B cell (primary cell): Measurements from ENCODE around the gene TSPAN17. TPM values are rescaled to one million over a fixed set of nuclear protein-coding genes. Genes with fewer than 3 reads are reported as not detected.

ENCODE experiments used
- ATAC-seq: fragments of 200-7000 bp; cut with Tn5 transposase; one replicate; pipeline ENCODE4 v1.10.0; 2021; ENCODE audit warnings: low read depth, mild to moderate bottlenecking, moderate number of reproducible peaks, moderate library complexity
- CTCF ChIA-PET: fragments of 350-600 bp; sonication (Branson Sonifier 250); formaldehyde crosslinking; loops from one replicate; lab custom pipeline; 2021; ENCODE audit warnings: antibody characterized with exemption, inconsistent platforms; lab: Charles Lee
- POLR2A ChIA-PET: fragments of 350-600 bp; sonication (Branson Sonifier 250); formaldehyde crosslinking; loops from one replicate; lab custom pipeline; 2021; ENCODE audit warnings: antibody characterized with exemption; lab: Charles Lee
- DNase-seq: peaks from one replicate; pipeline ENCODE4 v3.0.0; 2013
- H2AFZ ChIP-seq: 2 replicates; pipeline ENCODE4 v1.6.1; 2012; ENCODE audit warnings: mild to moderate bottlenecking, low read depth, low read length; ENCODE audit not compliant: insufficient read depth, poor library complexity, severe bottlenecking
- H3K27ac ChIP-seq, 2 donors: 1 replicate in 1 of 2; 2 replicates in 1 of 2; pipeline ENCODE4 v1.5.1; 2012 to 2013; ENCODE audit warnings: low read length in 2 of 2, mild to moderate bottlenecking in 2 of 2, moderate library complexity in 1 of 2
- H3K27me3 ChIP-seq, 4 experiments: fragments of 200-600 bp in 1 of 4; sonication (generic) in 1 of 4; replicated peaks in 1 of 4; 1 replicate in 2 of 4; 2 replicates in 2 of 4; pipeline versions ENCODE4 v1.6.1 to v1.7.0; 2013 to 2016; ENCODE audit warnings: low read length in 3 of 4, mild to moderate bottlenecking in 2 of 4, mixed read lengths in 1 of 4, moderate library complexity in 1 of 4; ENCODE audit not compliant: insufficient read depth in 4 of 4, control insufficient read depth in 3 of 4; ENCODE audit errors: control extremely low read depth in 1 of 4
- H3K36me3 ChIP-seq, 2 experiments: replicated peaks in 1 of 2; 1 replicate in 1 of 2; 2 replicates in 1 of 2; pipeline versions ENCODE4 v1.6.1 to v1.7.1; 2013; ENCODE audit warnings: low read length in 1 of 2; ENCODE audit not compliant: insufficient read depth in 2 of 2, control insufficient read depth in 1 of 2; ENCODE audit errors: control extremely low read depth in 1 of 2, extremely low read depth in 1 of 2
- H3K4me1 ChIP-seq, 2 donors: fragments of 200-600 bp in 1 of 2; sonication (generic) in 1 of 2; 1 replicate in 1 of 2; 2 replicates in 1 of 2; pipeline versions ENCODE4 v1.5.1 to v1.6.1; 2013 to 2017; ENCODE audit warnings: low read length in 2 of 2; ENCODE audit not compliant: control insufficient read depth in 2 of 2, insufficient read depth in 2 of 2
- H3K4me2 ChIP-seq: replicated peaks from 2 replicates; pipeline ENCODE3; 2012; ENCODE audit warnings: mild to moderate bottlenecking, low read depth, low read length; ENCODE audit not compliant: poor library complexity, severe bottlenecking
- H3K4me3 ChIP-seq, 5 experiments: fragments of 200-600 bp in 1 of 5; sonication (generic) in 1 of 5; 1 replicate in 3 of 5; 2 replicates in 2 of 5; pipeline versions ENCODE4 v1.5.1 to v1.7.0; 2011 to 2016; ENCODE audit warnings: low read length in 4 of 5, mild to moderate bottlenecking in 4 of 5, low read depth in 2 of 5, control low read depth in 1 of 5, moderate library complexity in 1 of 5; ENCODE audit not compliant: insufficient read depth in 1 of 5; ENCODE audit errors: control extremely low read depth in 1 of 5, extremely low read depth in 1 of 5
- H3K79me2 ChIP-seq: fragments of 200-600 bp; sonication (generic); one replicate; pipeline ENCODE4 v1.6.0; 2016; ENCODE audit warnings: low read length; ENCODE audit not compliant: control insufficient read depth, insufficient read depth
- H3K9ac ChIP-seq: fragments of 200-600 bp; sonication (generic); 2 replicates; pipeline ENCODE4 v1.6.1; 2017; ENCODE audit warnings: mild to moderate bottlenecking, low read length, moderate library complexity
- H3K9me3 ChIP-seq, 3 donors: one replicate each; pipeline versions ENCODE4 v1.6.1 to v1.7.1; 2013; ENCODE audit warnings: low read length in 2 of 3; ENCODE audit not compliant: control insufficient read depth in 2 of 3, insufficient read depth in 1 of 3; ENCODE audit errors: control extremely low read depth in 1 of 3
- H4K20me1 ChIP-seq: 2 replicates; pipeline ENCODE4 v1.6.0; 2012; ENCODE audit warnings: mild to moderate bottlenecking, low read length; ENCODE audit not compliant: insufficient read depth, control insufficient read depth, poor library complexity, severe bottlenecking
- H3K27ac Mint-ChIP-seq: one replicate; pipeline ENCODE4 v1.8.0; 2021; ENCODE audit warnings: mixed read lengths
- H3K27me3 Mint-ChIP-seq: one replicate; pipeline ENCODE4 v1.8.0; 2021; ENCODE audit warnings: mixed read lengths
- H3K4me1 Mint-ChIP-seq: one replicate; pipeline ENCODE4 v1.8.0; 2021; ENCODE audit warnings: mixed read lengths
- H3K4me3 Mint-ChIP-seq: one replicate; pipeline ENCODE4 v1.8.0; 2021; ENCODE audit warnings: mixed read lengths
- H3K9me3 Mint-ChIP-seq: one replicate; pipeline ENCODE4 v1.8.0; 2022; ENCODE audit warnings: mixed read lengths; ENCODE audit not compliant: insufficient read depth
- CTCF ChIP-seq: fragments of 200-600 bp; IDR thresholded peaks from one replicate; pipeline ENCODE4 v1.8.0; 2022; ENCODE audit warnings: antibody characterized with exemption, mild to moderate bottlenecking
- EZH2 ChIP-seq: IDR thresholded peaks from 2 replicates; pipeline ENCODE4 v1.6.1; 2012; ENCODE audit warnings: borderline replicate concordance, low read depth, mild to moderate bottlenecking, moderate library complexity, low read length; ENCODE audit not compliant: insufficient read depth, poor library complexity, severe bottlenecking
- WGBS: methylation state at CpG from one replicate; pipeline ENCODE4 v1.1.5; 2013; ENCODE audit warnings: missing lambda C conversion rate; ENCODE audit not compliant: insufficient coverage; 5-methylcytosine and 5-hydroxymethylcytosine counted together
- intact Hi-C: fragments of 100-400 bp; cut with micrococcal nuclease; formaldehyde crosslinking; loops from one replicate; pipeline ENCODE4 v1.10.0; 2022
- polyA plus RNA-seq: library from polyadenylated mRNA; depleted of rRNA; stranded (reverse); fragments of >200 nt; gene quantifications from 2 replicates; pipeline ENCODE4 v1.2.3, GENCODE V29; 2012
- total RNA-seq, 2 donors: library from RNA; stranded (reverse); fragments of 120-200 nt in 1 of 2; gene quantifications; 1 replicate in 1 of 2; 2 replicates in 1 of 2; pipeline versions ENCODE4 v1.2.3 to v1.2.4, GENCODE V29; 2013 to 2022

The TSPAN17 gene
- total and polyA plus RNA-seq, 2 donors (not counting 1 experiment from before 2014, with no cell fraction given), result 20.5 to 21.0 TPM

GRCh38 chr5:176608142-176608705, 39.1 kb upstream of the TSPAN17 start:
- H3K27me3 Mint-ChIP-seq, result peaks cover 14% of the 10 kb centered on the region

More at GRCh38 chr5:176608142-176608705, 39.1 kb upstream of the TSPAN17 start:
- H3K79me2 ChIP-seq, result no peaks in the 10 kb centered on the region
- TF ChIP-seq EZH2 (no peak), CTCF (no peak)
- WGBS, result 95% methylated on average over 4 of the region's 4 CpGs
- CTCF ChIA-PET, result interaction anchor here (1.1 to 1.4 kb wide), 2 partner anchors 22 to 51 kb away, joined by 3 to 7 read pairs; partner anchors contain the start of genes EIF4E1B and SNCB
- no peaks in the 10 kb centered on the region for H3K9me3 Mint-ChIP-seq
- intact Hi-C loops, result no loop called here
- H3K4me2 ChIP-seq, result no peak overlapping the region
- H3K4me3 Mint-ChIP-seq, result peak overlapping the region; percentile 98
- H2AFZ ChIP-seq, result no peak overlapping the region
- POLR2A ChIA-PET, result interaction anchor here (0.6 kb wide), 1 partner anchor 58 kb away, joined by 3 read pairs; no protein-coding TSS in a partner anchor
- H3K27ac Mint-ChIP-seq, result no peak overlapping the region
- H4K20me1 ChIP-seq, result no peaks in the 10 kb centered on the region
- ATAC-seq (no peak), DNase-seq (no peak)
- H3K4me1 Mint-ChIP-seq, result peaks cover 12% of the 10 kb centered on the region
- H3K9me3 ChIP-seq, result peaks cover 0 to 2% (median 0%) of the 10 kb centered on the region in 3 donors
- peaks cover 0 to 17% (median 6%) of the 10 kb centered on the region in 4 experiments for H3K27me3 ChIP-seq
- no peak overlapping the region for H3K27ac ChIP-seq
- no peaks in the 10 kb centered on the region for H3K36me3 ChIP-seq
- no peak overlapping the region for H3K9ac ChIP-seq
- H3K4me3 ChIP-seq, result no peak overlapping the region
- H3K4me1 ChIP-seq, result peaks cover 4 to 9% of the 10 kb centered on the region in 2 donors
